ENCODE data around the gene TMEM30B.
"Not testable (repeated sequence)": the region's sequence is repeated elsewhere in the genome, so short reads cannot be mapped to it uniquely, and the experiment has no call there.

Gene TMEM30B

GRCh38 chr14:61250063-61250462 lies 31.1 kb downstream of the TMEM30B start:
- no peak for DNase-seq (ENCODE audit: extremely low read depth, insufficient read length)
- H3K4me3 ChIP-seq (replicated peaks; ENCODE audit: low read depth, low read length), result no peak overlapping the region
- H3K27me3 ChIP-seq (replicated peaks; ENCODE audit: control insufficient read depth, insufficient read depth, low read length), result peaks cover 1% of the 10 kb centered on the region; the same call in 1 of the 2 replicates
- no peaks in the 10 kb centered on the region for H3K36me3 ChIP-seq (ENCODE audit: control insufficient read depth, insufficient read depth, low read length)
- no peak for TF ChIP-seq CTCF (IDR thresholded peaks at IDR 0.05; ENCODE audit: insufficient read depth, low read length, poor library complexity, severe bottlenecking)

- TF ChIP-seq CTCF (IDR thresholded peaks at IDR 0.05; ENCODE audit: insufficient read depth, low read length, poor library complexity, severe bottlenecking), result no peak
- Histone ChIP-seq H3K4me3 (replicated peaks; ENCODE audit: low read depth, low read length) (no peak overlapping the region), H3K27me3 (replicated peaks; ENCODE audit: control insufficient read depth, insufficient read depth, low read length) (peaks cover 2% of the 10 kb centered on the region; the same call in 1 of the 2 replicates), H3K36me3 (ENCODE audit: control insufficient read depth, insufficient read depth, low read length) (no peaks in the 10 kb centered on the region)
- no peak for DNase-seq (ENCODE audit: extremely low read depth, insufficient read length)
Measured at GRCh38 chr14:61247935-61248334, 33.2 kb downstream of the TMEM30B start.

GRCh38 chr14:61246721-61247120 lies 34.4 kb downstream of the TMEM30B start:
- no peak for TF ChIP-seq CTCF (IDR thresholded peaks at IDR 0.05; ENCODE audit: insufficient read depth, low read length, poor library complexity, severe bottlenecking)
- H3K36me3 ChIP-seq (ENCODE audit: control insufficient read depth, insufficient read depth, low read length), result no peaks in the 10 kb centered on the region
- no peak for DNase-seq (ENCODE audit: extremely low read depth, insufficient read length)
- H3K4me3 ChIP-seq (replicated peaks; ENCODE audit: low read depth, low read length), result no peak overlapping the region
- H3K27me3 ChIP-seq (replicated peaks; ENCODE audit: control insufficient read depth, insufficient read depth, low read length), result peaks cover 2% of the 10 kb centered on the region; the same call in 1 of the 2 replicates

- Histone ChIP-seq H3K36me3 (ENCODE audit: control insufficient read depth, insufficient read depth, low read length) (no peaks in the 10 kb centered on the region), H3K4me3 (replicated peaks; ENCODE audit: low read depth, low read length) (no peak overlapping the region), H3K27me3 (replicated peaks; ENCODE audit: control insufficient read depth, insufficient read depth, low read length) (peaks cover 2% of the 10 kb centered on the region; the same call in 1 of the 2 replicates)
- DNase-seq (ENCODE audit: extremely low read depth, insufficient read length), result no peak
- no peak for TF ChIP-seq CTCF (IDR thresholded peaks at IDR 0.05; ENCODE audit: insufficient read depth, low read length, poor library complexity, severe bottlenecking)
Measured at GRCh38 chr14:61244009-61244408, 37.1 kb downstream of the TMEM30B start.

GRCh38 chr14:61240206-61240605 lies 40.9 kb downstream of the TMEM30B start:
- Histone ChIP-seq H3K36me3 (ENCODE audit: control insufficient read depth, insufficient read depth, low read length) (no peaks in the 10 kb centered on the region), H3K4me3 (replicated peaks; ENCODE audit: low read depth, low read length) (no peak overlapping the region), H3K27me3 (replicated peaks; ENCODE audit: control insufficient read depth, insufficient read depth, low read length) (peaks cover 2% of the 10 kb centered on the region; the same call in 1 of the 2 replicates)
- TF ChIP-seq CTCF (IDR thresholded peaks at IDR 0.05; ENCODE audit: insufficient read depth, low read length, poor library complexity, severe bottlenecking), result no peak
- no peak for DNase-seq (ENCODE audit: extremely low read depth, insufficient read length)

- not testable (repeated sequence) for DNase-seq (ENCODE audit: extremely low read depth, insufficient read length); H3K4me3 ChIP-seq (replicated peaks; ENCODE audit: low read depth, low read length); H3K27me3 ChIP-seq (replicated peaks; ENCODE audit: control insufficient read depth, insufficient read depth, low read length); H3K36me3 ChIP-seq (ENCODE audit: control insufficient read depth, insufficient read depth, low read length)
Measured at GRCh38 chr14:61239285-61239684, 41.9 kb downstream of the TMEM30B start.

All from GM06990 (cell line).